ENCODE results near the gene SEZ6L. TPM values are rescaled to one million over a fixed set of nuclear protein-coding genes. Genes with fewer than 3 reads are reported as not detected.

Gene SEZ6L
- total RNA-seq, 4 donors from 2014 or later, result 0.19 to 0.52 (median 0.22) TPM; not detected in 1

DNA sequence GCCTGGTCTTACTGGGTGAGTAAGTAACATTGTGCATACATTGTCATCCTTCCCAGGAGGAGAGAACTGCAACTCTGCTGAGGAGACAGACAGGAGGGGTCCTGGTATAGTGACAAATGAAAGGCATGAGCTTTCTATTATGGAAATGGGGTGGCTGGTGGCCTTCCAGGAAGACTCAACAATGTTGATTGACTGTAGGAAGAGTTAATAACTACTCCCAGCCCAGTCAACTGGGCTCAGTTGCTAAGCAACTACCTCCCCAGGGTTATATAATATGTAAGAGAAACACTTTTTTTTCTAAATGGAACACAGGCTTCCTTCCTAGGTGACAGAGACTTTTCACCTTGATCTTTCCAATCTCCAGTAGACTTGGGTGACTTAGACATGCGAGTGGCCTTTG, 28.2 kb downstream of the SEZ6L start:
- TF ChIP-seq POLR2A (IDR thresholded peaks at IDR 0.05) (no peak), CTCF (IDR thresholded peaks at IDR 0.05) (no peak)
- H3K4me3 ChIP-seq (ENCODE audit: low read depth, poor library complexity, severe bottlenecking), result no peak overlapping the region
- intact Hi-C loops (cut with DNase I; ENCODE audit: low total_unique reads), result no loop called here
- no peak for DNase-seq (ENCODE audit: low spot score in 2 of 2)
- WGBS, 2 donors, result 90 to 100% methylated on average over 1 of the region's 1 CpG

GRCh38 chr22:26199665-26200064, 30.4 kb downstream of the SEZ6L start:
- intact Hi-C loops (cut with DNase I; ENCODE audit: low total_unique reads), result no loop called here
- WGBS, 2 donors, result 61 to 67% methylated on average over 3 of the region's 3 CpGs
- H3K4me3 ChIP-seq (ENCODE audit: low read depth, poor library complexity, severe bottlenecking), result no peak overlapping the region

DNA sequence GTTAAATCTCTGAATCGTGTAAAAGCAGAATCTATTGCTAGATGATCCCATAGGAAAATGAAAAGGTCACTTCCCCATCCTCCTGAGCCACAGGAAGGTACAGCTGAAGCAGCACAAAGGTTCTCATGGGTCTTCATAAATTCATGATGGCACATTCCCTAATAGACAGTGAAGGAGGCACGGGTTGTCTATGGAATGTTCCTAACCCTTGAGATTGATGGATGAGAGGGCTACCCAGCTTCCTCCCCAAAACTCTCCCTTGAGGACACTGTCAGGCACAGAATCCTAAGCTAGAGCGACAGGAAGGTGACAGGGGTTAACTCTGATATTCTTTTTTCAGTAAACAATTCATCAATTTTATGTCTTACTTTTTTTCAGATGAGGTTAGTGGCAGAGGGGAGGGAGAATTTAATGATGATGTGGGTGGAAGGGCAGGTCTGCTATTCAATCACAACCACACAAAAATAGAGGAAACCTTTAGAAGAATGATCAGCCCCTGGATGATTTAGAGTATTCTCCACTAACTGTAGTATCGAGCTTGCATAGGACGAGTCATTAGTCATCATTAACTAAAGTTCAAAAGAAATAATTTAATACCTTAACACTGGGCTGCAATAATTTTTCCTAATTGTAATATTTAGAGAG, 33.1 kb downstream of the SEZ6L start:
- no peak overlapping the region for H3K4me3 ChIP-seq (ENCODE audit: low read depth, poor library complexity, severe bottlenecking)
- WGBS, 2 donors, result 53 to 57% methylated on average over 5 of the region's 5 CpGs
- intact Hi-C loops (cut with DNase I; ENCODE audit: low total_unique reads), result no loop called here

More at GRCh38 chr22:26199665-26200064, 30.4 kb downstream of the SEZ6L start:
- DNase-seq (ENCODE audit: low spot score in 2 of 2), result no peak
- TF ChIP-seq POLR2A (IDR thresholded peaks at IDR 0.05) (no peak), CTCF (IDR thresholded peaks at IDR 0.05) (no peak)

DNA sequence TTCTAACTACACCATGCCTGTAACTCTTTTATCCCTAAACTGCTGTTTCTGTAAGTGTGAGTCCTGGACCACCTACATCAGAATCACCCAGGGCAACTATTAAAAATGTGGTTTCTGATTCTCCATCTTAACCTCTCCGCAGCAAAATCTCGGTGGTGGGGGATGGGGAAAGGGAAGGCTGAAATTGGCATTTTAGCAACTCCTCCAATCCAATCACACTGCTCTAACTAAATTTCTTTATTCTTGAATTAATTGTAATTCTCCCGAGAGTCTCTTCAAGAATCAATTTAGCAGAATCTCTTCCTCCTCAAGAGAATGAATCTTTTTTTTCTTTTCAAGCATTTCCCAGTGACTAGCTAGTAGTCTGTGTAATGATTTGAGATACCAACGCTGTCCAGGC, 36.2 kb downstream of the SEZ6L start:
- WGBS, 2 donors, result 75 to 82% methylated on average over 4 of the region's 4 CpGs
- TF ChIP-seq CTCF (IDR thresholded peaks at IDR 0.05) (no peak), POLR2A (IDR thresholded peaks at IDR 0.05) (no peak)

More for the DNA sequence above, 33.1 kb downstream of the SEZ6L start:
- no peak for DNase-seq (ENCODE audit: low spot score in 2 of 2)
- TF ChIP-seq POLR2A (IDR thresholded peaks at IDR 0.05) (no peak), CTCF (IDR thresholded peaks at IDR 0.05) (no peak)

GRCh38 chr22:26210334-26210733, 41.1 kb downstream of the SEZ6L start:
- H3K4me3 ChIP-seq (ENCODE audit: low read depth, poor library complexity, severe bottlenecking), result no peak overlapping the region
- TF ChIP-seq CTCF (IDR thresholded peaks at IDR 0.05) (no peak), POLR2A (IDR thresholded peaks at IDR 0.05) (no peak)
- DNase-seq (ENCODE audit: low spot score in 2 of 2), result no peak
- intact Hi-C loops (cut with DNase I; ENCODE audit: low total_unique reads), result no loop called here
- WGBS, 2 donors, result 58 to 64% methylated on average over 8 of the region's 8 CpGs

More for the DNA sequence above, 36.2 kb downstream of the SEZ6L start:
- no peak overlapping the region for H3K4me3 ChIP-seq (ENCODE audit: low read depth, poor library complexity, severe bottlenecking)
- DNase-seq (ENCODE audit: low spot score in 2 of 2), result no peak
- intact Hi-C loops (cut with DNase I; ENCODE audit: low total_unique reads), result no loop called here

DNA sequence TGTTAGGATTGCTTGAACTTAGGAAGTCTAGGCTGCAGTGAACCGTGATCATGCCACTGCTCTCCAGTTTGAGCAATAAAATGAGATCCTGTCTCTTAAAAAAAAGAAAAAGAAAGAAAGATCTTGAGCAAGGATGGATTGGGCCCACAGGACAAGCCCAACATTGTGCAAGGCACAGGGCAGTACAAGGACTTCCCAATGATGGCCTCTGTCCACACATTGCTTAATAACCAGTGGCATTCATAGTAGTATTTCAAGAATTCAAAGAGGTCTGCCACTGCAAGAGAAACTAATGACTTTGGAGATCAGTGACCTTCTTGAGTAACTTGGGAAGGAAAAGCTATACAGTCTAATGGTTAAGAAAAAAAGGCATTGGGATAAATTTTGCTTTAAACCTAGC, 44.6 kb downstream of the SEZ6L start:
- intact Hi-C loops (cut with DNase I; ENCODE audit: low total_unique reads), result no loop called here
- no peak overlapping the region for H3K4me3 ChIP-seq (ENCODE audit: low read depth, poor library complexity, severe bottlenecking)
- no peak for DNase-seq (ENCODE audit: low spot score in 2 of 2)
- 30 to 39% methylated on average over 1 of the region's 1 CpG for WGBS, 2 donors
- no peak for TF ChIP-seq CTCF (IDR thresholded peaks at IDR 0.05)
- TF ChIP-seq POLR2A (IDR thresholded peaks at IDR 0.05), result no peak

Measured in lower leg skin (tissue), 4 donors.